GM19025 (cell line): ENCODE measurements around the gene TMC2.
"Not testable (repeated sequence)": the region's sequence is repeated elsewhere in the genome, so short reads cannot be mapped to it uniquely, and the experiment has no call there.

Experiments
- ATAC-seq: cut with Tn5 transposase; IDR thresholded peaks from one replicate; pipeline ENCODE4 v1.9.1; 2021; ENCODE audit warnings: mild to moderate bottlenecking, low read depth, moderate library complexity; ENCODE audit not compliant: unreplicated experiment

TMC2 gene

DNA sequence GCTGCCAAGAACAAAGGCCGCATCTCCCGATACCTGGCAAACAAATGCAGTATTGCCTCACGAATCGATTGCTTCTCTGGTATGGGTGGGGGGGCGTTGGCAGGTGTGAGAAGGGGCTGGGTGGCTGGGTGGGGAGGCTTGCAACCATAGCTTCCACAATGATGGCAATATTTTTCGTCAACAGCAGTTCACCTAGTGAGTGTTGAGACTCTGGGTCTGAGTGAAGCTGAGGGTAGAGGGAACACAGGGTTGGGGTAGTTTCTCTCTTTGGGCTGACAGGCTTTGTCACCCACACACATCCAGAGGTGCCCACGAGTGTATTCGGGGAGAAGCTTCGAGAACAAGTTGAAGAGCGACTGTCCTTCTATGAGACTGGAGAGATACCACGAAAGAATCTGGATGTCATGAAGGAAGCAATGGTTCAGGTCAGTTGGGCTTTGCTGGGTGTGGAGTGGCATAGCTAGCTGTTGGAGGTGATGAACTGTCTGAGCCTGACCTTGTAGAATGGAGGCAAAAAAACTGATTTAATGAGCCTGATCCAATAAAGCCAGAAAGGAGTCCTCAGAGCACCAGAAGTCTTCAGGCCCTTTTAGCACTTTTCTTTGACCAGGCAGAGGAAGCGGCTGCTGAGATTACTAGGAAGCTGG, 120.2 kb downstream of the TMC2 start:
- no peak for ATAC-seq

DNA sequence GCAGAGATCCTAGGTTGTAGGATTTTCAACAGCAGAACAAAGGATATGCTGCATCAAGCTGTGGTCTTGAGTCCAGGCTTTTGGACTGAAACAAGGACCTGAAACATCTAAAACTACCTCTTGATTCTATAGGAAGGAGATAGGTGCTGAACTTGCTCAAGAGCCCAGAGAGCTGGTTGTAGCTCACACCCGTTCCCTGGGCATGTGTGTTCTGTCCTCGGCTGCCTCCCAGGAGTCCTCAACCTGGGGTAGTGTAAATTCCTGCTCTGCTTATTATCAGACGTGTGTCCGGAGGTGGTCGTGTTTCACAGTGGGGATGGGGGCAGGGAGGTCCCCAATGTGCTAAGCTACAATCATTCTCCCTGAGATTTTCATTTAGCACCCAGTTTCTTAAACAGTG, 120.9 kb downstream of the TMC2 start:
- no peak for ATAC-seq

DNA sequence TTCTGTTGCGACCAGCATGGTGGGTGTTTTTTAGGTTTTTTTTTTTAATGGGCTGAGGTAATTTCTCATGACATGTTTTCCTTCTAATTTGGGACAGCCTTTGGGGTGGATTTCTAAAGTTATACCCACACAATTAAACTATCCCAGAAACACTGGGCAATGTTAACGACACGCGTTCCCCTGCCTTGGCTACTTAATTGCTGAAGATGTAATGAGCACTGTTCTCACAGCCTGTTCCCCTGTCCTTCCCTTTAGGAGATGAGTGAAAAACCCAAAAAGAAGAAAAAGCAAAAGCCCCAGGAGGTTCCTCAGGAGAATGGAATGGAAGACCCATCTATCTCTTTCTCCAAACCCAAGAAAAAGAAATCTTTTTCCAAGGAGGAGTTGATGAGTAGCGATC, 121.3 kb downstream of the TMC2 start:
- ATAC-seq: no peak

DNA sequence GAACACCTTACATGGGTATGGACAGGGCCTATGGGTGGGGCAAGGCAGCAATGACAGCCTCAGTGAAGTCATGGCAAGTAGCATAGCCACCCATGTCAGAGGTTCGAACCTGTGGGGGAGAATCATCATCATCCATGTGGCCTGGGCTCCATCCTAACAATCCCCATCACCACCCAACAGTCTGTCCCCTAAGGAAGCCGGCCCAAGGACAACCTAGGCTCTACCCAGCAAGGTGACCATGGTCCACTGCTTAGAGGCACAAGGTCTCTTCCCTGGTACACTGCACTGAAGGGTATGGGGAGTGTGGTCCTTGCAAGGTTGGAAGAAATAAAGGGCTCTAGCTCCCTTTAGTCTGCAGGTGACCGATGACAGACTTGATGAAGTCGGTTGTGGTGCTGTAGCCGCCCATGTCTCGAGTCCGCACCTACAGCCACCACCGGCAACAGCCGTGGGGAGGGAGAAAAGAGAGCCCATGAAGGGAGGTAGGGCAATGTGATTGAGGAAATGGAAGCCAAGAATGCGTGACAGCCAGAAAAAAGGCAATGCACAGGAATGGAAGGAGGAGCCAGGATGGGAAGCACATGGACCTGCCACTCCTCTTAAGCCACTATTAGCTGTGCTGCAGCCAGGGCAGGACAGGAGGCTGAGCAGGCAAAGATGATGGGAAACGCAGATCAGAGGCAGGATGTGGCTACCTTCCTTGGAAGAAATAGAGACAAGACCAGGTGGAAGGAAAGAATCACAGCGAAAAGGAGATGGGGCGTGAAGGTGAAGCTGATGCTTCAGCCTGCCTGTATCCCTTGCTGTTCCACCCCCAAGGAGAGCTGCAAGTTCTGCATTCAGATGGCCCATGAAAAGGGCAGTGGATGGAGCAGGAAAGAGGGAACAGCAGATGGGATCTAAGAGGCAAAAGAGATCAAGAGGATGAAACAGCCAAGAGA, 122.3 kb downstream of the TMC2 start:
- ATAC-seq: no peak

GRCh38 chr20:2659547-2659946, 123.2 kb downstream of the TMC2 start:
- ATAC-seq: no peak

- ATAC-seq: no peak
Measured at GRCh38 chr20:2663364-2663886, 127.1 kb downstream of the TMC2 start.

GRCh38 chr20:2663887-2664719, 127.7 kb downstream of the TMC2 start, which contains the start of gene IDH3B:
IDH3B (minus strand) TSS chr20:2664216; CDS start chr20:2664188, 28 bp downstream.
- peak; percentile 80 for ATAC-seq

DNA sequence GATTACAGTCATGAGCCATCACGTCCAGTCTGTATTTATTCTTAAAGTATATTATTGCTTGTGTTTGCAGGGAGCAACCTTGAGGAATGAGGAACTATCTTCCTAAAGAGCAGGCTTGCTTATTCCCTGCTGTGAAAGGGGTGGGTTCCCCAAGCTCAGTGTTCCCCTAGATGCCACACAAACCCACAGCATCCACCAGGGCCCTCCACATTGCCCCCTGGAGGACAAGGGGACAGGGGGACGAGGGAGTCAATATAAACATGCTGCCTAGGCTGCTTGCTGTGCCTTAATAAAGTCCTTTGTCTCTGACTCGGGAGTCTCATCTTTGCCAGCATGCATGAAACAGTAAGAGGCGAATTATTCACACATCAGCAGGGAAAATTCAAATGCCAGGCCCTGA, 135.6 kb downstream of the TMC2 start:
- ATAC-seq: no peak

- ATAC-seq: no peak
Measured at GRCh38 chr20:2672446-2672845, 136.1 kb downstream of the TMC2 start.

GRCh38 chr20:2673453-2673852, 137.1 kb downstream of the TMC2 start:
- no peak for ATAC-seq

DNA sequence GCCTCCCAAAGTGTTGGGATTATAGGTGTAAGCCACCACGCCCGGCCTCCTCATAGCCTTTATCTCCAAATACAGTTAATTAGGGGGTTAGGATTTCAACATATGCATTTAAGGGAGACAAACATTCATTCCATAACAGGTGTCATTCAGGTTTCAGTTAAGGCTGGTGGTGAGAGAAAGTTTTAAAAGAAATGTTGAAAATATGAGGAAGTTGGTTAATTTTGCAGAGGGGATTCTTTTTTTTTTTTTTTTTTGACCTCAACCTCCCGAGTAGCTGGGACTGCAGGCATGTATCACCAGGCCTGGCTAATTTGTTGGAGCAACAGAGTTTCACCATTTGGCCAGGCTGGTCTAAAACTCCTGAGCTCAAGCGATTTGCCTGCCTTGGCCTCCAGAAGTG, 143.7 kb downstream of the TMC2 start:
- no peak for ATAC-seq

GRCh38 chr20:2682040-2682439, 145.7 kb downstream of the TMC2 start:
- ATAC-seq: not testable (repeated sequence)

DNA sequence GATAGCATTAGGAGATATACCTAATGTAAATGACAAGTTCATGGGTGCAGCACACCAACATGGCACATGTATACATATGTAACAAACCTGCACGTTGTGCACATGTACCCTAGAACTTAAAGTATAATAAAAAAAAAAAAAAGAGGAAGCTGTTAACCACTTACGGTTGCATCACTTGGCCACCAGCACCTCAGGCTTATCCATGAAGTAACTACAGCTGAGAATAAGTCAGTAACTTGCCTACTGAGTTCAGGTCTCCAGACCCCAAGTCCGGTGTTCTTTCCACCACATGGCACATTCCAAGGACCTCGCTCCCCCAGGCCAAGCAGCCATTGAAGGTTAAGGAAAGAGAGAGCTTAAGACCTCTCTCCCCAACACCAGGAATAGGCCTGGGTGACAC, 148.4 kb downstream of the TMC2 start:
- ATAC-seq: not testable (repeated sequence)

- ATAC-seq: no peak
Measured at GRCh38 chr20:2687514-2687913, 151.1 kb downstream of the TMC2 start.

DNA sequence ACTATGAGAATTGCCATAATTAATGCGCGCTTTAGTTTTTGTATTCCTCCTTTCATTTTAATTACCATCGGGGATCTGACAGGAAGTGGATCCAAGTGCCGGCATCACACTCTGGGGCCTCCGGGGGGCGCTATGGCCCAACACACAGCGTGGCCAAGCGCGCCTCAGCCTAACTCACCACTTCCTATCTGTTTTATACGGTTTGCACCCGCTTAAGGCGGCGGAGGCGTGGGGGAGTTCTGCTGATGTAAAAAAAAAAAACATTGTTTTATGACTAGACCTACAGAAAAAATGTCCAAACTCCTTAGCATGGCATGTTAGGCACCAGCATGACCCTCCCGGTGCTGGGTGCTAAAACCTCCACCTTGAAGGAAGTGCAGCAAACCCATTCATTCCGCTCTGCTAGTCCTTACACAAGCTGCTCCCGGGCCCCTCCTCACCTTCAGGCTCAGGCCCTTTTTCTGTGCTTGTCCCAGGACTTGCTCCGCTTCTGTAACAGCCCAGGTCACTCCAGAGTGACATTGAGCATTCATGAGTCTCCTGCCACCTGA, 151.7 kb downstream of the TMC2 start:
- no peak for ATAC-seq

GRCh38 chr20:2690213-2690612, 153.8 kb downstream of the TMC2 start:
- no peak for ATAC-seq

GRCh38 chr20:2690718-2691117, 154.3 kb downstream of the TMC2 start:
- ATAC-seq: no peak

- ATAC-seq: no peak
Measured at GRCh38 chr20:2691127-2691526, 154.8 kb downstream of the TMC2 start.
